Right lobe of liver (tissue), 6 donors: ENCODE results near the gene TTLL1. TPM values are rescaled to one million over a fixed set of nuclear protein-coding genes. Genes with fewer than 3 reads are reported as not detected.

ENCODE experiments used
- ATAC-seq, 4 donors: fragments of 200-7000 bp; cut with Tn5 transposase; one replicate each; pipeline ENCODE4 v1.9.1; 2020; ENCODE audit warnings: mild to moderate bottlenecking in 4 of 4, moderate library complexity in 4 of 4
- DNase-seq, 3 donors: peaks; one replicate each; pipeline ENCODE4 v3.0.0-alpha.2; 2020
- H3K27ac ChIP-seq, 3 donors: fragments of 200-600 bp; one replicate each; pipeline ENCODE4 v1.8.0; 2022
- H3K27me3 ChIP-seq, 2 donors: fragments of 200-600 bp; one replicate each; pipeline ENCODE4 v1.8.0; 2022
- H3K36me3 ChIP-seq, 4 donors: fragments of 200-600 bp; sonication (generic) in 1 of 4; one replicate each; pipeline versions ENCODE4 v1.5.1 to v1.8.0; 2017 to 2022; ENCODE audit warnings: control low read depth in 1 of 4
- H3K4me1 ChIP-seq, 4 donors: fragments of 200-600 bp; sonication (generic) in 1 of 4; one replicate each; pipeline versions ENCODE4 v1.5.1 to v1.8.0; 2017 to 2022; ENCODE audit warnings: control low read depth in 1 of 4
- H3K4me3 ChIP-seq, 3 donors: fragments of 200-600 bp; one replicate each; pipeline ENCODE4 v1.8.0; 2022
- H3K9me3 ChIP-seq, 4 donors: fragments of 200-600 bp; sonication (generic) in 1 of 4; one replicate each; pipeline versions ENCODE4 v1.5.1 to v1.8.0; 2017 to 2022; ENCODE audit warnings: control low read depth in 1 of 4
- POLR2A ChIP-seq: fragments of 450-650 bp; IDR thresholded peaks from one replicate; pipeline ENCODE4 v1.6.1; 2017; ENCODE audit warnings: antibody characterized with exemption, mild to moderate bottlenecking
- WGBS: methylation state at CpG from one replicate; pipeline ENCODE4 v1.1.6; 2018; ENCODE audit warnings: low coverage, low lambda C conversion rate; ENCODE audit not compliant: insufficient coverage; ENCODE audit errors: missing lambda C conversion rate; 5-methylcytosine and 5-hydroxymethylcytosine counted together
- intact Hi-C, 2 donors: fragments of 100-400 bp; cut with DNase I; formaldehyde crosslinking; loops; one replicate each; pipeline versions ENCODE4 v1.11.2 to v1.14.1; 2022
- total RNA-seq, 6 experiments: library from RNA; depleted of rRNA in 2 of 6; stranded (reverse); fragments of >200 nt in 2 of 6; fragmentation: NEBNext Ultra II Directional in 3 of 6; extraction: Animal tissue kit (Norgen Biotek cat#: 25700) in 3 of 6; gene quantifications; one replicate each; pipeline versions ENCODE4 v1.1.0 to v1.2.4, GENCODE V29; 2016 to 2023
- TF ChIP-seq, protein P1 (sequence below), 4 donors: fragments of 200-600 bp in 3 of 4; fragments of 450-650 bp in 1 of 4; IDR thresholded peaks; one replicate each; pipeline versions ENCODE4 v1.5.1 to v1.8.0; 2016 to 2022; ENCODE audit warnings: antibody characterized with exemption in 4 of 4, mild to moderate bottlenecking in 2 of 4
- donor health status: DM: no; HTN: yes; CAD: no.
- donor health status: DM: no; HTN: no; CAD: no.
- donor health status: DM: no; HTN: no; CAD: no.
- donor health status: DM: no; HTN: yes; CAD: no.
- donor health status: DM: no; HTN: yes; CAD: no.

Gene TTLL1
- total RNA-seq, 6 experiments from 2014 or later = 0.97 to 2.0 (median 1.3) TPM

DNA sequence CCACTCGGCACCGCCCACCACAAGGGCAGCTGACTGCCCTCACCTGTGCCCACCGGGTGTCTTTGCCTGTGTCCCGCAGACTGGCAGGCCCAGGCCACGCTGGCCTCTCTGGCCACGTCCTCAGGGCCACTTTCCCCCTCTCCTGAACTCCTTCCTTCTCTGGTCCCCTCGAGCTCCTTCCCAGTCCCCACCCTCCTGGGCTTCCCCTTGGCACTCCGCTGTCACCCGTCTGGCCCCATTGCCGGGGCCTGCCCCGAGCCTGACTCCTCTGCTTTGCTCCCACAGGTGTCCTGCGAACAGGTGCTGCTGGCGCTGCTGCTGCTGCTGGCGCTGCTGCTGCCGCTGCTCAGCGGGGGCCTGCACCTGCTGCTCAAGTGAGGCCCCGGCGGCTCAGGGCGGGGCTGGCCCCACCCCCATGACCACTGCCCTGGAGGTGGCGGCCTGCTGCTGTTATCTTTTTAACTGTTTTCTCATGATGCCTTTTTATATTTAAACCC lies 39.8 kb upstream of the TTLL1 start:
- DNase-seq (no peak), ATAC-seq (no peak)
- H3K27ac ChIP-seq = no peak overlapping the region
- WGBS = 60% methylated on average over 1 of the region's 20 CpGs
- TF ChIP-seq POLR2A = no peak
- TF ChIP-seq, protein P1, sequence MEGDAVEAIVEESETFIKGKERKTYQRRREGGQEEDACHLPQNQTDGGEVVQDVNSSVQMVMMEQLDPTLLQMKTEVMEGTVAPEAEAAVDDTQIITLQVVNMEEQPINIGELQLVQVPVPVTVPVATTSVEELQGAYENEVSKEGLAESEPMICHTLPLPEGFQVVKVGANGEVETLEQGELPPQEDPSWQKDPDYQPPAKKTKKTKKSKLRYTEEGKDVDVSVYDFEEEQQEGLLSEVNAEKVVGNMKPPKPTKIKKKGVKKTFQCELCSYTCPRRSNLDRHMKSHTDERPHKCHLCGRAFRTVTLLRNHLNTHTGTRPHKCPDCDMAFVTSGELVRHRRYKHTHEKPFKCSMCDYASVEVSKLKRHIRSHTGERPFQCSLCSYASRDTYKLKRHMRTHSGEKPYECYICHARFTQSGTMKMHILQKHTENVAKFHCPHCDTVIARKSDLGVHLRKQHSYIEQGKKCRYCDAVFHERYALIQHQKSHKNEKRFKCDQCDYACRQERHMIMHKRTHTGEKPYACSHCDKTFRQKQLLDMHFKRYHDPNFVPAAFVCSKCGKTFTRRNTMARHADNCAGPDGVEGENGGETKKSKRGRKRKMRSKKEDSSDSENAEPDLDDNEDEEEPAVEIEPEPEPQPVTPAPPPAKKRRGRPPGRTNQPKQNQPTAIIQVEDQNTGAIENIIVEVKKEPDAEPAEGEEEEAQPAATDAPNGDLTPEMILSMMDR (IDR thresholded peaks at IDR 0.05) = no peak
- H3K36me3 ChIP-seq = peaks cover 0 to 9% (median 0%) of the 10 kb centered on the region in 4 donors
- H3K27me3 ChIP-seq = no peaks in the 10 kb centered on the region
- H3K9me3 ChIP-seq = no peaks in the 10 kb centered on the region
- H3K4me3 ChIP-seq = no peak overlapping the region
- H3K4me1 ChIP-seq = peaks cover 0 to 11% (median 2%) of the 10 kb centered on the region in 4 donors
- intact Hi-C loops = loop anchor here in 1 of 2 donors (10.0 kb wide), 1 partner anchor 64 kb away; no protein-coding TSS in a partner anchor

DNA sequence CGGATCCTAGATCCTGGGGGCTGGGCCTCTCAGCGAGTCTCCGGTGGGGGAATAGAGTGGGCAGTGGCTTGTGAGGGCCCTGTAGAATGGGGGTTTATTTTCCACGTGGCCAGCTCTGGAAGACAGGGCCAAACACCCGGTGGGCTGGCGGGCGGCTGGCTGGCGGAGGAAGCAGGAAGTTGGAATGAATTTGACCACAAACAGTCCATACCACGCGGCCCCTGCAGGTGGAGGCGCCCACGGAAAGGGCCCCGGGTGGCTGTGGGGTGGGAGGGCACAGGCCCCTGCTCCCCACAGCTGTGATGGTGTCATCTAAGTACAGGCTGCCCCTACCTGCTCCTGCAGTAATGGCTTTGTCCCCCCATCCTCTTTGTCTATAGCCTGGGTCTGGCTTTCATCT lies 38.9 kb upstream of the TTLL1 start:
- Histone ChIP-seq H3K4me1 (peaks cover 0 to 11% (median 2%) of the 10 kb centered on the region in 4 donors), H3K36me3 (peaks cover 0 to 7% (median 0%) of the 10 kb centered on the region in 4 donors), H3K27me3 (no peaks in the 10 kb centered on the region), H3K27ac (no peak overlapping the region), H3K4me3 (no peak overlapping the region), H3K9me3 (no peaks in the 10 kb centered on the region)
- no peak for ATAC-seq
- WGBS = 47% methylated on average over 3 of the region's 13 CpGs
- intact Hi-C loops = loop anchor here in 1 of 2 donors (10.0 kb wide), 1 partner anchor 63 kb away; no protein-coding TSS in a partner anchor
- DNase-seq = no peak
- TF ChIP-seq POLR2A = no peak
- TF ChIP-seq, protein P1 (IDR thresholded peaks at IDR 0.05) = no peak

DNA sequence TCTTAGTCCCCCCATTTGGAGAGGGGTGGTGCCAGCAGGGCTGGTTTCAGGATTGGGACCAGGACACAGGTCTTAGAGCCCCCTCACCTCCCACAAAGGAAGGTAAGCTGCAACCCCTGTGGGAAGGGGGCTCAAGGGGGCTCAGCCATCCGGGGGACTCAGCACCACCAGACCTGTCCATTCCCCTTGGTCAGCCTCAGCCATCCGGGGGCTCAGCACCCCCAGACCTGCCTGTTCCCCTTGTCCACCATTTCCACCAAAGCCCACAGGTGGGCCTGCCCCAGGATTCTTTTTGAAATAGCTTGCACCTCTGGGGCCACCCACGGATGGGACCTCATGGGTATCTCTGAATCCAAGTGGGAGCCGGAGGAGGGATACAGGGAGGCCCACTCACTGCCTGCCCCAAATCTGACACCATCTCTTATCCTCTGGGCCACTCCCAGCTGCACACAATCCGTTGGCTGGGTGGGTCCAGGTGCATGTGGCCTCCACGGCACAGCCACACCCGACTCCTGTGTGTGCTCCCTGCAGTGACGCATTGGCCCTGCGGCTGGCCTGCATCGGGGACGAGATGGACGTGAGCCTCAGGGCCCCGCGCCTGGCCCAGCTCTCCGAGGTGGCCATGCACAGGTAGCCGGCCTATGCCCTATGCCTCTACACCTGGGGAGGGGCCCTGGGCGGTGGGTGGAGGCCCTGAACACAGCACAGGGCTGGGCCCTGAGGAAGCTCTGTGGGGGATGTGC lies 38.1 kb upstream of the TTLL1 start:
- DNase-seq = no peak
- H3K27me3 ChIP-seq = no peaks in the 10 kb centered on the region
- TF ChIP-seq POLR2A = no peak
- TF ChIP-seq, protein P1 (IDR thresholded peaks at IDR 0.05) = no peak
- H3K36me3 ChIP-seq = no peaks in the 10 kb centered on the region
- ATAC-seq = no peak
- H3K9me3 ChIP-seq = no peaks in the 10 kb centered on the region
- peaks cover 0 to 11% (median 2%) of the 10 kb centered on the region in 4 donors for H3K4me1 ChIP-seq
- intact Hi-C loops = loop anchor here in 1 of 2 donors (10.0 kb wide), 1 partner anchor 63 kb away; no protein-coding TSS in a partner anchor
- H3K27ac ChIP-seq = no peak overlapping the region
- H3K4me3 ChIP-seq = no peak overlapping the region
- WGBS = 100% methylated on average over 4 of the region's 17 CpGs

DNA sequence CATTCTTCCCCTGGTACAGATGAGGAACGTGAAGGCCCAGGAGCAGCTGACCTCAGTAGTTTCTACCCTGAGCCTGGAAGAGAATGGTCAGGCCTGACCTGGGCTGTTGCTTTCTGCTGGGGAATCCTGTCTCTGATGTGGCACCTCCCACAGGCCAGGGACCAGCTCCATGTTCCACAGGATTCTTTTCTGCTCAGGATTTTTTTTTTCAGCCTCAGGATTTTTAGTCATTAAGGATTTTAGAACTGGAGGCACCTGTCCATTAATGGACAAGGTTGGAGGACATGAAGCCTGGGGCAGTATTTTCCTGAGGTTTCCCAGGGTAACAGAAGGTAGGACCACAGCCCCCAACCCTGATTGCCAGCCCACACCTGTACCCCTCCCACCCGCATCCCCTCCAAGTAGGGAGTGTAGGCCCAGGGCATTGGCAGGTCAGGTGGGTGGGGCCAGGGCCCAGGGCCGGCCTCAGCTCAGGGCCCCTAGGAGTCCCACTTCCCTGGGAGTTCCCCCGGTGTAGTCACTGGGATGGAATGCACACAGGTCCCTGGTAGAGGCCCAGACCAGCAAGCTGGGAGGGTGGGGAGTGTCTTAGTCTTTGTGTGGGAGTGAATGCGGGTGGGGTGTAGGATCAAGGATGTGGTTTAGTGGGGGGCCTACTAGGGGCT lies 37.4 kb upstream of the TTLL1 start:
- H3K27ac ChIP-seq = peak overlapping the region in 1 of 3 donors; percentile 18
- H3K4me1 ChIP-seq = peaks cover 0 to 11% (median 2%) of the 10 kb centered on the region in 4 donors
- intact Hi-C loops = loop anchor here in 1 of 2 donors (10.0 kb wide), 1 partner anchor 62 kb away; no protein-coding TSS in a partner anchor
- no peak for DNase-seq
- no peaks in the 10 kb centered on the region for H3K9me3 ChIP-seq
- H3K27me3 ChIP-seq = no peaks in the 10 kb centered on the region
- H3K36me3 ChIP-seq = no peaks in the 10 kb centered on the region
- TF ChIP-seq, protein P1 (IDR thresholded peaks at IDR 0.05) = no peak
- TF ChIP-seq POLR2A = no peak
- 33% methylated on average over 1 of the region's 5 CpGs for WGBS
- ATAC-seq = peak in 1 of 4 donors; percentile 68
- no peak overlapping the region for H3K4me3 ChIP-seq
